HepG2 (cell line): ENCODE measurements around the gene SQOR. TPM values are rescaled to one million over a fixed set of nuclear protein-coding genes. Genes with fewer than 3 reads are reported as not detected.

Experiments
- ATAC-seq: fragments of 200-7000 bp; cut with Tn5 transposase; 3 replicates; pipeline ENCODE4 v1.9.1; 2020; ENCODE audit warnings: mild to moderate bottlenecking, moderate library complexity
- BruUV-seq: library from RNA; stranded (reverse); fragments of 400-500 nt; replicated peaks from 2 replicates; lab custom pipeline; 2021; lab: Mats Ljungman, UMichigan
- CTCF ChIA-PET: fragments of 300-600 bp; formaldehyde crosslinking; extraction: SDS; loops from one replicate; lab custom pipeline; 2021; ENCODE audit warnings: low total read pairs, inconsistent platforms, low intra/inter-chr PET ratio; lab: Yijun Ruan, JAX
- POLR2A ChIA-PET: fragments of 350-600 bp; sonication (Branson Sonifier 250); formaldehyde crosslinking; loops from one replicate; lab custom pipeline; 2020; ENCODE audit warnings: antibody characterized with exemption, inconsistent platforms; lab: Yijun Ruan, JAX
- DNase-seq: peaks from one replicate; pipeline ENCODE4 v3.0.0-alpha.2; 2015; ENCODE audit warnings: low spot score
- FAIRE-seq: peaks from 3 replicates; lab custom pipeline; 2011; peaks lifted over from hg19 to GRCh38; lab: Jason Lieb, UNC
- H2AFZ ChIP-seq: one replicate; pipeline ENCODE4 v1.6.1; 2011; ENCODE audit warnings: low read length, inconsistent platforms
- H3K27ac ChIP-seq: fragments of 300-600 bp; 3 replicates; pipeline ENCODE4 v1.8.0; 2011; ENCODE audit warnings: mixed run types, mild to moderate bottlenecking, mixed read lengths, low read length, inconsistent platforms; ENCODE audit not compliant: insufficient read depth; ENCODE audit errors: extremely low read length
- H3K27me3 ChIP-seq, 2 experiments: fragments of 200-600 bp in 1 of 2; 2 replicates in 1 of 2; 3 replicates in 1 of 2; pipeline versions ENCODE4 v1.6.0 to v1.8.0; 2011; ENCODE audit warnings: low read length in 2 of 2, mild to moderate bottlenecking in 2 of 2, moderate library complexity in 2 of 2, inconsistent platforms in 1 of 2; ENCODE audit not compliant: insufficient read depth in 2 of 2, control insufficient read depth in 1 of 2
- H3K36me3 ChIP-seq, 2 experiments: fragments of 200-600 bp in 1 of 2; replicated peaks in 1 of 2; 2 replicates in 1 of 2; 3 replicates in 1 of 2; pipeline versions ENCODE4 v1.5.1 to v1.8.0; 2011; ENCODE audit warnings: low read length in 2 of 2, inconsistent platforms in 1 of 2; ENCODE audit not compliant: insufficient read depth in 2 of 2, control insufficient read depth in 1 of 2
- H3K4me1 ChIP-seq: 2 replicates; pipeline ENCODE4 v1.5.1; 2012; ENCODE audit warnings: low read length, inconsistent platforms; ENCODE audit not compliant: insufficient read depth
- H3K4me2 ChIP-seq: 2 replicates; pipeline ENCODE4 v1.6.0; 2011; ENCODE audit warnings: low read depth, low read length, inconsistent platforms
- H3K4me3 ChIP-seq, 3 experiments: fragments of 200-600 bp in 1 of 3; sonication (generic), shearing (Covaris generic) in 1 of 3; replicated peaks in 1 of 3; 2 replicates each; pipeline ENCODE4 v1.5.1; 2011 to 2016; ENCODE audit warnings: low read length in 3 of 3, inconsistent platforms in 2 of 3, low read depth in 2 of 3, mild to moderate bottlenecking in 2 of 3, control low read depth in 1 of 3, mixed read lengths in 1 of 3; ENCODE audit not compliant: insufficient read depth in 1 of 3
- H3K79me2 ChIP-seq: one replicate; pipeline ENCODE4 v1.6.1; 2011; ENCODE audit warnings: low read length, inconsistent platforms; ENCODE audit not compliant: insufficient read depth
- H3K9ac ChIP-seq: 2 replicates; pipeline ENCODE4 v1.6.0; 2011; ENCODE audit warnings: mild to moderate bottlenecking, low read depth, low read length, inconsistent platforms; ENCODE audit not compliant: insufficient read depth
- H3K9me3 ChIP-seq: 2 replicates; pipeline ENCODE4 v1.5.1; 2012; ENCODE audit warnings: mild to moderate bottlenecking, low read length
- H4K20me1 ChIP-seq: 2 replicates; pipeline ENCODE4 v1.6.0; 2011; ENCODE audit warnings: inconsistent platforms, mild to moderate bottlenecking, low read length, moderate library complexity; ENCODE audit not compliant: insufficient read depth
- MXD4 ChIP-seq: IDR thresholded peaks from 2 replicates; pipeline ENCODE4 v1.6.1; 2016; ENCODE audit warnings: mild to moderate bottlenecking, missing biosample characterization, missing genetic modification reagents
- NFATC3 ChIP-seq: sonication (generic); formaldehyde crosslinking; IDR thresholded peaks from 2 replicates; pipeline ENCODE4 v1.5.1; 2020; ENCODE audit warnings: mild to moderate bottlenecking, missing genetic modification reagents
- NR2F1 ChIP-seq, 2 experiments: fragments of 450-650 bp in 1 of 2; formaldehyde crosslinking in 1 of 2; IDR thresholded peaks; 2 replicates each; pipeline versions ENCODE4 v1.5.0 to v1.6.1; 2016 to 2020; ENCODE audit warnings: mild to moderate bottlenecking in 1 of 2, missing compliant biosample characterization in 1 of 2, missing genetic modification reagents in 1 of 2, moderate library complexity in 1 of 2
- REPIN1 ChIP-seq: sonication (generic); formaldehyde crosslinking; IDR thresholded peaks from 2 replicates; pipeline ENCODE4 v1.8.0; 2022; ENCODE audit warnings: missing genetic modification reagents, low read depth, mild to moderate bottlenecking, borderline replicate concordance
- SMYD3 ChIP-seq: sonication (generic); formaldehyde crosslinking; IDR thresholded peaks from 2 replicates; pipeline ENCODE4 v1.8.1; 2023; ENCODE audit warnings: mild to moderate bottlenecking, missing genetic modification reagents
- ZNF232 ChIP-seq: sonication (generic); formaldehyde crosslinking; IDR thresholded peaks from 2 replicates; pipeline ENCODE4 v1.4.0; 2020; ENCODE audit warnings: missing genetic modification reagents, borderline replicate concordance
- ZNF292 ChIP-seq: sonication (generic); formaldehyde crosslinking; IDR thresholded peaks from 2 replicates; pipeline ENCODE4 v1.8.1; 2022; ENCODE audit warnings: mild to moderate bottlenecking, low read depth, missing genetic modification reagents, borderline replicate concordance
- ZNF33B ChIP-seq: sonication (generic); formaldehyde crosslinking; IDR thresholded peaks from 2 replicates; pipeline ENCODE4 v1.5.1; 2020; ENCODE audit warnings: mild to moderate bottlenecking, missing genetic modification reagents
- ZNF564 ChIP-seq: sonication (generic); formaldehyde crosslinking; IDR thresholded peaks from 2 replicates; pipeline ENCODE4 v1.8.1; 2023; ENCODE audit warnings: mild to moderate bottlenecking, missing genetic modification reagents
- ZNF746 ChIP-seq: sonication (generic); formaldehyde crosslinking; IDR thresholded peaks from 2 replicates; pipeline ENCODE4 v1.8.0; 2022; ENCODE audit warnings: mild to moderate bottlenecking, missing genetic modification reagents
- ZSCAN9 ChIP-seq: IDR thresholded peaks from 2 replicates; pipeline ENCODE4 v1.6.1; 2016; ENCODE audit warnings: borderline replicate concordance
- WGBS: methylation state at CpG from one replicate; pipeline ENCODE4 v1.1.6; 2017; ENCODE audit warnings: low lambda C conversion rate; 5-methylcytosine and 5-hydroxymethylcytosine counted together
- in situ Hi-C: cut with HindIII; loops from 2 replicates; pipeline ENCODE4 v1.10.0; 2017; ENCODE audit warnings: low pct_unique_long_range_greater_than_20kb; ENCODE audit not compliant: extremely low pct_ligation_motif_present
- intact Hi-C: fragments of 100-400 bp; cut with micrococcal nuclease; formaldehyde crosslinking; loops from one replicate; pipeline ENCODE4 v1.10.0; 2022; ENCODE audit not compliant: unreplicated experiment
- polyA plus RNA-seq, 8 experiments: library from polyadenylated mRNA; depleted of rRNA in 3 of 8; stranded (reverse) in 7 of 8; unstranded in 1 of 8; fragments of >200 nt; fragmentation: Illumina TruSeq in 4 of 8; extraction: Trizol in 4 of 8; gene quantifications; 2 replicates each; pipeline versions ENCODE4 v1.2.1 to v1.2.3, GENCODE V29; 2011 to 2016; ENCODE audit warnings: low read depth in 4 of 8, missing spikeins in 1 of 8, mixed read lengths in 1 of 8; ENCODE audit not compliant: insufficient read depth in 1 of 8
- total RNA-seq, 5 experiments: library from RNA; depleted of rRNA; stranded (reverse); fragments of >200 nt; fragmentation: Illumina TruSeq; extraction: Trizol; gene quantifications; 2 replicates each; pipeline ENCODE4 v1.2.3, GENCODE V29; 2016; ENCODE audit warnings: low read depth in 1 of 5

Gene SQOR
- total and polyA plus RNA-seq, 2 of the 13 experiments (the other 11 are each of a cell fraction or from before 2014, with no cell fraction given): 19.3 to 19.4 TPM

DNA sequence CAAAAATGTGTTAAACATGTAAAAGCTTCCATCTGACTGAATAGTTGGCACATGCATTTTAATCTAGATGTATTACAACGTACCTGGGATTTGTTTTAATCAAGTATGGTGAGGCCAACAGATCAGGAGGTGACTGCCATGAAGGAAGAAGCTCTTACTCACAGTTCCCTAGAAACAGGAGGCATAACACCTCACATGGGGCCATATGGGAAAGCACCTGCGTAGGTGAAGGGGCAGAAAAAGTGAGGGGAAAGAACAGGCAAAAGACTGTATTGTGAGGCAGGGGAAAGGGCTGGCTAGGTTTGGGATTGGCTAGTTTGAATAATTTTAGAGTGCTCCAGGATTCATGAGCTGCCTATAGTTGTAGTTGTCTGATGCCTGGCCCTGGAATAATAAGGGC is 9.6 kb downstream of the SQOR start:
- H3K4me2 ChIP-seq: no peak overlapping the region
- in situ Hi-C loops (no loop called here), intact Hi-C loops (no loop called here)
- no peak overlapping the region for H2AFZ ChIP-seq
- no peak overlapping the region for H3K27ac ChIP-seq
- H3K27me3 ChIP-seq: no peaks in the 10 kb centered on the region
- 90% methylated on average over 2 of the region's 2 CpGs for WGBS
- no peaks in the 10 kb centered on the region for H3K36me3 ChIP-seq
- CTCF ChIA-PET: no interaction called here
- no peaks in the 10 kb centered on the region for H4K20me1 ChIP-seq
- POLR2A ChIA-PET: no interaction called here
- no peak for ATAC-seq
- no TSS peak for BruUV-seq
- DNase-seq: no peak
- H3K79me2 ChIP-seq: no peaks in the 10 kb centered on the region
- H3K9me3 ChIP-seq: no peaks in the 10 kb centered on the region
- no peak overlapping the region for H3K9ac ChIP-seq
- no peak overlapping the region for H3K4me3 ChIP-seq
- peaks cover 66% of the 10 kb centered on the region for H3K4me1 ChIP-seq
- FAIRE-seq: no peak
- TF ChIP-seq ZNF292 (CRISPR knock-in tag): no peak
- no peak for TF ChIP-seq ZNF33B (CRISPR knock-in tag)
- no peak for TF ChIP-seq NR2F1 (CRISPR knock-in tag; IDR thresholded peaks at IDR 0.05)
- TF ChIP-seq MXD4 (CRISPR knock-in tag): no peak
- no peak for TF ChIP-seq ZNF746 (CRISPR knock-in tag)
- TF ChIP-seq ZNF232: no peak
- TF ChIP-seq ZSCAN9 (CRISPR knock-in tag): no peak
- no peak for TF ChIP-seq NFATC3 (CRISPR knock-in tag)
- TF ChIP-seq SMYD3 (CRISPR knock-in tag): no peak
- no peak for TF ChIP-seq ZNF564 (CRISPR knock-in tag)
- no peak for TF ChIP-seq REPIN1 (CRISPR knock-in tag)
